Stimulated activated CD4-positive, alpha-beta T cell treated with anti-CD3 and anti-CD28 coated beads, Interleukin-1b, Interleukin-23, amount 100 ng/mL, for 4 hours (primary cell): ENCODE results near the gene FRMD4A.
A peak's percentile ranks its signal among the peaks of the same experiment; 100 is the strongest.
"Not testable (repeated sequence)": the region's sequence is repeated elsewhere in the genome, so short reads cannot be mapped to it uniquely, and the experiment has no call there.

ENCODE experiments used
- DNase-seq, 2 donors: peaks; one replicate each; pipeline ENCODE4 v3.0.0-alpha.2; 2020; ENCODE audit warnings: low read depth in 2 of 2

Gene FRMD4A

GRCh38 chr10:13721486-13721885, 609.2 kb downstream of the FRMD4A start:
- DNase-seq: no peak

GRCh38 chr10:13720699-13721098, 610.0 kb downstream of the FRMD4A start:
- no peak for DNase-seq

- DNase-seq: no peak
These were observed 611.3 kb downstream of the FRMD4A start for GRCh38 chr10:13719425-13719824.

DNA sequence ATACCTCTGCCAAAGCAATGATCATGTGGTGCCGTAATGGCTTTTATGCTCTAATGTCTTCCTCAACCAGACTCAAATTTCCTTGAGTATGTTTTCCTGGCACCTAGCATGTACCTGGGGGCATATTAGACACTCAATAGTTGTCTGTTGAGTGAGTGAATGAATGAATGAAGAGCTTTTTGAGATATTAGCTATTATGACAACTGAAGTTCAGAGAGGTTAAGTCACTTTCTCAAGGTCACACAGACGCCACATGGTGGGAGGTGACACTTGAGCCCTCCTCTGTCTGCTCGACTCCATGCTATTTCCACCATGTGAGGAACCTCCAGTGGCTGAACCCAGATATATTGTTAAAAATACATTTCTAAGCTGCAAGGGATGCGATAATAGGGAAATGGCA, 611.9 kb downstream of the FRMD4A start:
- no peak for DNase-seq

GRCh38 chr10:13717936-13718772, 612.6 kb downstream of the FRMD4A start:
- no peak for DNase-seq

- DNase-seq: no peak
These were observed 613.2 kb downstream of the FRMD4A start for GRCh38 chr10:13717571-13717935.

DNA sequence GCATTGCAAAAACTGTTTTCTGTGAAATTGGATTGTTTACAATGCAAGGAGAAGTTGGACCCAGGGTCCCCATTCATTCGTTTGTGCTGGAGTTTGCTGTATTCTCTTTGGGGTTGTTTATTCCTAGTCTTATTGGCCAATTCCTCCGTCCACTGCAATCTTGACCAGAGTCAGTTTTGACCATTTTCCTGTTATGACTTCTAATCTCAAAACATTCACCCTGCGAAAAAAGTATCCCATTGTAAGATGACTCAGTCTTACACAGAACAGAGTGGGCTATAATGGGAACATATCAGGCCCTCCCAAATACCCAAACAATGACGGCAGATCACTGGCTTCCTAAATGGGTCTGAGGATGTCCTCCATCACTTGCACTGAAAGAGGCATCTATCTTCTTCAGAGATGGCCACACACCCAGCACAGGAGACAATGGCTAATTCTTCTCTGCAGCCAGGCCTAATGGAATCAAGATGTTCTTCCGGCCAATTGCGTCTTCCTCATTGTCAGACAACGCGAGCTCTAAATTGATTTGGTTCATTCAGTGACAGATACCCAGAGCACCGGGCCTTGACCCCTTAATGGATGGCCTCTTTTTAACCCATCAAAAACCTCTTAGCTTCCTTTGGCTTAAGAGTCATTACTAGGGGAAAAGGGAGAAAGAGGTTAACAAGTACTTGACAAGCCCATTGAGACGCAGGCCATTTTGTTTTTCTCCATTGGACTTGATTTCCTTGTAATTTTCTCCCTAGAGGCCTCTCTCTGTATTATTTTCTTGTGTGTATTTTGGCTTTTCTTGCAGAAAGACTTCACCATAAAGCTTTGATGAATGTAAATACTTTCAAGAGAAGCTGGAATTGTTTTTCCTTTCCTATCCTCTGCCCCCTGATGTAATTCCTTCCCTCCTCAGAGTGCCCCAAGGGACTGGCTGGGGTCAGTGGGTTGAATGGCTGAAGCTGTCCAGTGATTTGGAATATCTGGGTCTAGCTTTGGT, 614.3 kb downstream of the FRMD4A start:
- no peak for DNase-seq

DNA sequence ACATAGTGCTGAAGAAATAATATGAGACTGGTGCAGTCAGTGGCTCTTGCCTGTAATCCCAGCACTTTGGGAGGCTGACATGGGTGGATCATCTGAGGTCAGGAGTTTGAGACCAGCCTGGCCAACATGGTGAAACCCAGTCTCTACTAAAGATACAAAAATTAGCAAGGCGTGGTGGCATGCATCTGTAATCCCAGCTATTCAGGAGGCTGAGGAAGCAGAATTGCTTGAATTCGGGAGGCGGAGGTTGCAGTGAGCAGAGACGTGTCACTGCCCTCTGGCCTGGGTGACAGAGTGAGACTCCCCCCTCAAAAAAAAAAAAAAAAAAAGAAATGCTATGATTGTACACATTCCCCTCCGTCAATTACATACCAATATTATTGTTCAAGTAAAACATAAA, 615.1 kb downstream of the FRMD4A start:
- not testable (repeated sequence) for DNase-seq

DNA sequence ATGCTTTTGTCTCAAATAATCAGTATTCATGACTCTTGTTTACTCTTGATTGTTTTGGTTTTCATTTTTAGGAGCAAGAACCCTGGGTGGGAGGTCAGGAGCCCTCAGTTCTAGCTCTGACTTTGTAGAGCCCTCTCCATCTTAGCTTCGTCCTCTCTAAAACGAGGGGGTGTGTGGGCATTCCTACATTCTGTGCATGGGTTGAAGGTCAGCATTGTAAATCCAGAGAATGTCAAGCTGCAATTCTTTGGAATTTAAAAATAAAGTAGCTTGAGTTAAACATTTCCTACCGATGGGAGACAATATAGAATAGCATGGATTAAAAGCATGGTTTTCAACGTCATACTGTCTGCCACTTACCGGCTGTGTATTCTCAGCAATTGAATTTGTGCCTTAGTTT, 615.6 kb downstream of the FRMD4A start:
- no peak for DNase-seq

DNA sequence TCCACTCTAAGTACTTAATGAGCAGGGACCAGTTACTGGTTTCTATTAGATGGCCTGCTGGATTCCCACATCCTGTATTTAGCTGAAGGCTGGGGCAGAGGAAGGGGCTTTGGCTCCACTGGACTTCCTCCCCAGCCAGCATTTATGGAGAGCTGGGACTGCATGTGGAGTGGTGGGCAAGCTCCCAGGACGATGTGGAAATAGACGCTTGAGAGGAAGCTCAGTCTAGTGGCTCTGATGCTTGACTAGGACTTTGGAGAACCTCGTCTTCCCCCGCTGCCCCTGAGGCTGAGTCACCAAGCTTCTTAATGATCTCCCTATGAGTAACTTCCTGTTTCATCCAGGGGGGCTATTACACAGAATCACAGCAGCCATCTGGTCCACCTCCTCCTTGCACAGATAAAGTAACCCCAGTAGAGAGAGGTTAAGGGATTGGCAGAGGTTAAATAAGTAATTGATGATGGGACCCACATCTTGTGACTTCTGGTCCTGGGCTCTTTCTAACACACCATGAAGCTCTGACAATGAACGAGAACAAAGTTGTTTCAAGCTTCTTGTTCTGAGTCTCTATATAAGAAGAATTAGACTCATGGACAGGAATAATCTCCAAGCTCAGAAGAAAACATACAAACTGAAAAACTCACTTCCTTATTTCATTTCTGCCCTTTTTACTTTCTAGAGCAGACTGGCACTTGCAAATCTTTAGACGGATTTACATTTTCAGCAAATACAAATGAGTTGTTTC, 617.7 kb downstream of the FRMD4A start:
- DNase-seq: peak in 1 of 2 donors; percentile 13

DNA sequence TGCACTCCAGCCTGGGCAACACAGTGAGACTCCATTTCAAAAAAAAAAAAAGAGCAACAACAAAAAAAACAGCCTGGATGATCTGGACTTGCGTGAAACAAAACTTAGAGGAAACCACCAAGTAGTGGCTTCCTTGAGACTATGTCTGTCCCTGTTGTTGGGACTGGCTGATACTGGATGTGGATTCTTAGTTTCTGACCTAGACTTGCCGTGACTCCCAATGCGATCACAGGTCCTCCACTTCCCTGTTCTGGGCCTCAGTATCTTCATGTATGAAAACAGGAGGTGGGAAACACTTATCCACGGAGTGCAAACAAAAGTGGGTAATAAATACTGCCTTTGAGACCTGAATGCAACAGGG, 618.3 kb downstream of the FRMD4A start:
- no peak for DNase-seq

DNA sequence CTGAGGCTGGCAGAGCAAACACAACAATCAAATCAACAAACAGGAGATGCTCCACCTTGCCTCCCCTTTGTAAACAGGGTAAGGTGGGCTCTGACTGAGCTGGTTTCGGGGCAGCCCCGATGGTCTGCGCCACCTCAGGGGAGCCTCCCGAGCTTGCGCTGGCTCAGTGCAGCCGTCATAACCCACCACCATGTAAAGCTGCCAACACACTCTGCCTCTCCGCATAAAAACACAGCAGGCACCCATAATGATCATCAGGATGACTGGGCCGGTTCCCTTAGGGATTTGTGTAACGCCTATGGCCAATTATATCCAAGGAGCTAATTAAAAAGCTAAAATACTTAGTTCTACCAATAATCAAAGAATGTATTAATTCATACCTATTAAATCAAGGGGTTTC, 619.4 kb downstream of the FRMD4A start:
- DNase-seq: no peak

- no peak for DNase-seq
These were observed 620.6 kb downstream of the FRMD4A start for GRCh38 chr10:13709931-13710650.

- no peak for DNase-seq
These were observed 622.3 kb downstream of the FRMD4A start for GRCh38 chr10:13708256-13708990.

GRCh38 chr10:13707156-13707881, 623.4 kb downstream of the FRMD4A start:
- peak in 1 of 2 donors; percentile 9 for DNase-seq

DNA sequence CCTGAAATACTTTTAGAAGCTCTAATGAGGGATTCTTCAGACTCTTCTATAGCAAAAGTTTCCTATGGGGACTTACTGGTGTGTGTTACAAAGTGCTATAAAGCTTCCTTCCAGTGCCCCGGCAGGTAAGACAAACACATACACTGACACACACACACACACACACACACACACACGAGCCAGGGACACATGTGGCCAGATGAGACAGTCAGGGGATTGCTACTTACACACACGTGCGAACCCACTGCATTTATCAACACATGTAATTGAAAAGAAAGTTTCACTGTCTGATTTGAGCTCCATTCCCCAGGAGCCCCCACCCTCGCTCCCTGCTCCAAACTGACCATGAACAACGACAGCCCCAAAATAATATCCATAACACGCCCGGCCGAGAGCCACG, 624.1 kb downstream of the FRMD4A start:
- DNase-seq: no peak

DNA sequence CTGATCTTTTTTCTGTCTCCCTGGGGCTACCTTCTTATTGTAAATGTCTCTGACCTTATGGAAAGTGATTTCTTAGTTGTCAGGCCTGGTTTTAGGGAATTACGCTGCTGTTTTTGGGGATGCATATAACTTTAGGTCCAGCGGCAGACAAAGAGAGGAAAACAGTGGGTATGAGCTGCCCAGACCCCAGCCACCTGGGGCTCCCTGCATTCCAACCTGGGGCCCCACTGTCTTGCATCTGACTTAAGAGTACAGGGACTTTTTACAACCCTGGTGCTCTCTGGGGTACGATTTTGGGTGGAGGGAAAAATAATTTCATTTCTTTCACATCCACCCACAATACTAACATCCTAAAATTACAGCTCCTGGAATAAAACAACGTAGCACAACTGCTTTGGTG, 624.5 kb downstream of the FRMD4A start:
- DNase-seq: no peak

- no peak for DNase-seq
These were observed 625.1 kb downstream of the FRMD4A start for GRCh38 chr10:13705526-13706174.

DNA sequence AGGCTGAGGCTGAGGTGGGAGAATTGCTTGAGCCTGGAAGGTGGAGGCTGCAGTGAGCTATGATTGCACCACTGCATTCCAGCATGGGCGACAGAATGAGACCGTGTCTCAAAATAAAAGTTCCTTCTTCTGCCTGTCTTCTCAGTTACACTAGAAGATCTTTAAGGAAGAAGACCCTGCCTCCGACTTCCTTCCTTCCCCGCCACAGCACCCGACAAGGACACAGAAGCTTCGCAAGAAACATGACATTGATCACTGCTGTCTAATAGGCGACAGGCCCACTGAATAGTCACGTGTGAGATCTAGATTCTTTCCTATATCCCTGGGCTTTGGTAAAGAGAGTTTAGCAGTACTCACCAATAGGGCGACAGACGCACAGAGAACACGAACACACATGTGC, 625.8 kb downstream of the FRMD4A start:
- no peak for DNase-seq
